GM12874 (cell line): Measurements from ENCODE around the gene KIFBP.

Source experiments
- CTCF ChIP-seq: IDR thresholded peaks from 2 replicates; pipeline ENCODE4 v1.5.1; 2011; ENCODE audit warnings: low read depth, mild to moderate bottlenecking, control low read depth, low read length, moderate library complexity; ENCODE audit not compliant: insufficient read depth

The KIFBP gene

GRCh38 chr10:68957654-68958053 lies 30.9 kb upstream of the KIFBP start:
- no peak for TF ChIP-seq CTCF

GRCh38 chr10:68959695-68960527 lies 28.7 kb upstream of the KIFBP start:
- no peak for TF ChIP-seq CTCF

- TF ChIP-seq CTCF: no peak
Measured at GRCh38 chr10:68963151-68963550, 25.5 kb upstream of the KIFBP start.

GRCh38 chr10:68973975-68974374 lies 14.6 kb upstream of the KIFBP start:
- no peak for TF ChIP-seq CTCF

- no peak for TF ChIP-seq CTCF
Measured at GRCh38 chr10:68981074-68981473, 7.5 kb upstream of the KIFBP start.

- TF ChIP-seq CTCF: no peak
Measured at GRCh38 chr10:68982389-68982788, 6.2 kb upstream of the KIFBP start.

GRCh38 chr10:68987611-68988010 lies 992 bp upstream of the KIFBP start:
- no peak for TF ChIP-seq CTCF
